B cell (primary cell): ENCODE results near the gene PRCC. TPM values are rescaled to one million over a fixed set of nuclear protein-coding genes. Genes with fewer than 3 reads are reported as not detected.
A peak's percentile ranks its signal among the peaks of the same experiment; 100 is the strongest.

ENCODE experiments used
- ATAC-seq: fragments of 200-7000 bp; cut with Tn5 transposase; one replicate; pipeline ENCODE4 v1.10.0; 2021; ENCODE audit warnings: low read depth, mild to moderate bottlenecking, moderate number of reproducible peaks, moderate library complexity
- CTCF ChIA-PET: fragments of 350-600 bp; sonication (Branson Sonifier 250); formaldehyde crosslinking; loops from one replicate; lab custom pipeline; 2021; ENCODE audit warnings: antibody characterized with exemption, inconsistent platforms; lab: Charles Lee
- POLR2A ChIA-PET: fragments of 350-600 bp; sonication (Branson Sonifier 250); formaldehyde crosslinking; loops from one replicate; lab custom pipeline; 2021; ENCODE audit warnings: antibody characterized with exemption; lab: Charles Lee
- DNase-seq: peaks from one replicate; pipeline ENCODE4 v3.0.0; 2013
- H2AFZ ChIP-seq: 2 replicates; pipeline ENCODE4 v1.6.1; 2012; ENCODE audit warnings: mild to moderate bottlenecking, low read depth, low read length; ENCODE audit not compliant: insufficient read depth, poor library complexity, severe bottlenecking
- H3K27ac ChIP-seq, 2 donors: 1 replicate in 1 of 2; 2 replicates in 1 of 2; pipeline ENCODE4 v1.5.1; 2012 to 2013; ENCODE audit warnings: low read length in 2 of 2, mild to moderate bottlenecking in 2 of 2, moderate library complexity in 1 of 2
- H3K27me3 ChIP-seq, 4 experiments: fragments of 200-600 bp in 1 of 4; sonication (generic) in 1 of 4; replicated peaks in 1 of 4; 1 replicate in 2 of 4; 2 replicates in 2 of 4; pipeline versions ENCODE4 v1.6.1 to v1.7.0; 2013 to 2016; ENCODE audit warnings: low read length in 3 of 4, mild to moderate bottlenecking in 2 of 4, mixed read lengths in 1 of 4, moderate library complexity in 1 of 4; ENCODE audit not compliant: insufficient read depth in 4 of 4, control insufficient read depth in 3 of 4; ENCODE audit errors: control extremely low read depth in 1 of 4
- H3K36me3 ChIP-seq, 2 experiments: replicated peaks in 1 of 2; 1 replicate in 1 of 2; 2 replicates in 1 of 2; pipeline versions ENCODE4 v1.6.1 to v1.7.1; 2013; ENCODE audit warnings: low read length in 1 of 2; ENCODE audit not compliant: insufficient read depth in 2 of 2, control insufficient read depth in 1 of 2; ENCODE audit errors: control extremely low read depth in 1 of 2, extremely low read depth in 1 of 2
- H3K4me1 ChIP-seq, 2 donors: fragments of 200-600 bp in 1 of 2; sonication (generic) in 1 of 2; 1 replicate in 1 of 2; 2 replicates in 1 of 2; pipeline versions ENCODE4 v1.5.1 to v1.6.1; 2013 to 2017; ENCODE audit warnings: low read length in 2 of 2; ENCODE audit not compliant: control insufficient read depth in 2 of 2, insufficient read depth in 2 of 2
- H3K4me2 ChIP-seq: replicated peaks from 2 replicates; pipeline ENCODE3; 2012; ENCODE audit warnings: mild to moderate bottlenecking, low read depth, low read length; ENCODE audit not compliant: poor library complexity, severe bottlenecking
- H3K4me3 ChIP-seq, 5 experiments: fragments of 200-600 bp in 1 of 5; sonication (generic) in 1 of 5; 1 replicate in 3 of 5; 2 replicates in 2 of 5; pipeline versions ENCODE4 v1.5.1 to v1.7.0; 2011 to 2016; ENCODE audit warnings: low read length in 4 of 5, mild to moderate bottlenecking in 4 of 5, low read depth in 2 of 5, control low read depth in 1 of 5, moderate library complexity in 1 of 5; ENCODE audit not compliant: insufficient read depth in 1 of 5; ENCODE audit errors: control extremely low read depth in 1 of 5, extremely low read depth in 1 of 5
- H3K79me2 ChIP-seq: fragments of 200-600 bp; sonication (generic); one replicate; pipeline ENCODE4 v1.6.0; 2016; ENCODE audit warnings: low read length; ENCODE audit not compliant: control insufficient read depth, insufficient read depth
- H3K9ac ChIP-seq: fragments of 200-600 bp; sonication (generic); 2 replicates; pipeline ENCODE4 v1.6.1; 2017; ENCODE audit warnings: mild to moderate bottlenecking, low read length, moderate library complexity
- H3K9me3 ChIP-seq, 3 donors: one replicate each; pipeline versions ENCODE4 v1.6.1 to v1.7.1; 2013; ENCODE audit warnings: low read length in 2 of 3; ENCODE audit not compliant: control insufficient read depth in 2 of 3, insufficient read depth in 1 of 3; ENCODE audit errors: control extremely low read depth in 1 of 3
- H4K20me1 ChIP-seq: 2 replicates; pipeline ENCODE4 v1.6.0; 2012; ENCODE audit warnings: mild to moderate bottlenecking, low read length; ENCODE audit not compliant: insufficient read depth, control insufficient read depth, poor library complexity, severe bottlenecking
- H3K27ac Mint-ChIP-seq: one replicate; pipeline ENCODE4 v1.8.0; 2021; ENCODE audit warnings: mixed read lengths
- H3K27me3 Mint-ChIP-seq: one replicate; pipeline ENCODE4 v1.8.0; 2021; ENCODE audit warnings: mixed read lengths
- H3K4me1 Mint-ChIP-seq: one replicate; pipeline ENCODE4 v1.8.0; 2021; ENCODE audit warnings: mixed read lengths
- H3K4me3 Mint-ChIP-seq: one replicate; pipeline ENCODE4 v1.8.0; 2021; ENCODE audit warnings: mixed read lengths
- H3K9me3 Mint-ChIP-seq: one replicate; pipeline ENCODE4 v1.8.0; 2022; ENCODE audit warnings: mixed read lengths; ENCODE audit not compliant: insufficient read depth
- CTCF ChIP-seq: fragments of 200-600 bp; IDR thresholded peaks from one replicate; pipeline ENCODE4 v1.8.0; 2022; ENCODE audit warnings: antibody characterized with exemption, mild to moderate bottlenecking
- EZH2 ChIP-seq: IDR thresholded peaks from 2 replicates; pipeline ENCODE4 v1.6.1; 2012; ENCODE audit warnings: borderline replicate concordance, low read depth, mild to moderate bottlenecking, moderate library complexity, low read length; ENCODE audit not compliant: insufficient read depth, poor library complexity, severe bottlenecking
- WGBS: methylation state at CpG from one replicate; pipeline ENCODE4 v1.1.5; 2013; ENCODE audit warnings: missing lambda C conversion rate; ENCODE audit not compliant: insufficient coverage; 5-methylcytosine and 5-hydroxymethylcytosine counted together
- intact Hi-C: fragments of 100-400 bp; cut with micrococcal nuclease; formaldehyde crosslinking; loops from one replicate; pipeline ENCODE4 v1.10.0; 2022
- polyA plus RNA-seq: library from polyadenylated mRNA; depleted of rRNA; stranded (reverse); fragments of >200 nt; gene quantifications from 2 replicates; pipeline ENCODE4 v1.2.3, GENCODE V29; 2012
- total RNA-seq, 2 donors: library from RNA; stranded (reverse); fragments of 120-200 nt in 1 of 2; gene quantifications; 1 replicate in 1 of 2; 2 replicates in 1 of 2; pipeline versions ENCODE4 v1.2.3 to v1.2.4, GENCODE V29; 2013 to 2022

Gene PRCC
- total and polyA plus RNA-seq, 2 donors (not counting 1 experiment from before 2014, with no cell fraction given): 55.7 to 83.4 TPM

- H3K4me3 ChIP-seq: peak overlapping the region; percentile 71 to 95 (median 86)
- H3K4me1 Mint-ChIP-seq: peaks cover 71% of the 10 kb centered on the region
- peak overlapping the region; percentile 78 for H3K4me2 ChIP-seq
- TF ChIP-seq EZH2 (no peak), CTCF (peak; percentile 16)
- peak; percentile 25 for ATAC-seq
- DNase-seq: no peak
- peak overlapping the region; percentile 78 for H3K9ac ChIP-seq
- peak overlapping the region; percentile 93 for H3K4me3 Mint-ChIP-seq
- H3K27ac ChIP-seq: peak overlapping the region; percentile 58 to 81
- H3K27me3 ChIP-seq: no peaks in the 10 kb centered on the region
- WGBS: under 1% methylated on average over 46 of the region's 64 CpGs
- intact Hi-C loops: loop anchor here (1.0 to 5.0 kb wide), 4 partner anchors 10 to 414 kb away; partner anchors contain the start of genes CCT3, ISG20L2, METTL25B and MRPL24
- CTCF ChIA-PET: interaction anchor here (1.2 to 3.2 kb wide), 6 partner anchors 16 to 62 kb away, joined by 3 to 24 read pairs (median 7); partner anchors contain the start of genes ISG20L2, METTL25B and PRCC
- POLR2A ChIA-PET: interaction anchor here (0.6 to 2.6 kb wide), 7 partner anchors 8 to 250 kb away, joined by 3 to 29 read pairs (median 8); partner anchors contain the start of genes ISG20L2, METTL25B, MRPL24 and PRCC
- peaks cover 16% of the 10 kb centered on the region for H4K20me1 ChIP-seq
- H3K9me3 ChIP-seq: no peaks in the 10 kb centered on the region
- no peaks in the 10 kb centered on the region for H3K27me3 Mint-ChIP-seq
- peaks cover 53 to 73% of the 10 kb centered on the region in 2 donors for H3K4me1 ChIP-seq
- H3K9me3 Mint-ChIP-seq: no peaks in the 10 kb centered on the region
- H3K79me2 ChIP-seq: peaks cover 64% of the 10 kb centered on the region
- H3K36me3 ChIP-seq: no peaks in the 10 kb centered on the region
- peak overlapping the region; percentile 91 for H3K27ac Mint-ChIP-seq
- H2AFZ ChIP-seq: peak overlapping the region; percentile 82
Observed at GRCh38 chr1:156750711-156751450, 16.5 kb upstream of the PRCC start.
